Left cardiac atrium (tissue), 4 donors: Measurements from ENCODE around the gene MRPS15. TPM values are rescaled to one million over a fixed set of nuclear protein-coding genes. Genes with fewer than 3 reads are reported as not detected.

Source experiments
- ATAC-seq, 2 donors: fragments of 200-7000 bp; cut with Tn5 transposase; one replicate each; pipeline ENCODE4 v1.9.1; 2020; ENCODE audit warnings: mild to moderate bottlenecking in 2 of 2, moderate library complexity in 2 of 2
- DNase-seq: peaks from one replicate; pipeline ENCODE4 v3.0.0-alpha.2; 2020
- intact Hi-C, 2 donors: fragments of 100-400 bp; cut with DNase I; formaldehyde crosslinking; loops; one replicate each; pipeline versions ENCODE4 v1.14.1 to v1.15.1; 2022 to 2023
- total RNA-seq, 2 donors: library from RNA; stranded (reverse); fragmentation: NEBNext Ultra II Directional; extraction: Animal tissue kit (Norgen Biotek cat#: 25700); gene quantifications; one replicate each; pipeline ENCODE4 v1.2.1, GENCODE V29; 2021
- donor health status: DM: no; HTN: yes; CAD: no.
- donor health status: DM: no; HTN: yes; CAD: no; lungs with severe emphysema.
- donor health status: DM: yes; HTN: yes; CAD: no.
- donor health status: Dilated cardiomyopathy.

MRPS15 gene
- total RNA-seq, 2 donors from 2014 or later: 88.0 to 88.4 TPM

- intact Hi-C loops: no loop called here
- ATAC-seq: no peak
Observed at GRCh38 chr1:36440044-36440443, 24.1 kb downstream of the MRPS15 start.

GRCh38 chr1:36438715-36439114 is 25.5 kb downstream of the MRPS15 start:
- ATAC-seq: no peak
- intact Hi-C loops: no loop called here
- DNase-seq: no peak

More at GRCh38 chr1:36440044-36440443, 24.1 kb downstream of the MRPS15 start:
- DNase-seq: no peak

GRCh38 chr1:36436821-36437220 is 27.4 kb downstream of the MRPS15 start:
- intact Hi-C loops: no loop called here
- DNase-seq: no peak
- ATAC-seq: no peak

- intact Hi-C loops: no loop called here
- DNase-seq (no peak), ATAC-seq (no peak)
Observed at GRCh38 chr1:36433102-36433501, 31.1 kb downstream of the MRPS15 start.

GRCh38 chr1:36432616-36433015 is 31.6 kb downstream of the MRPS15 start:
- no peak for DNase-seq
- ATAC-seq: no peak
- intact Hi-C loops: no loop called here

- ATAC-seq: no peak
- DNase-seq: no peak
- intact Hi-C loops: loop anchor here in 1 of 2 donors (10.0 kb wide), 1 partner anchor 331 kb away; no protein-coding TSS in a partner anchor
Observed at GRCh38 chr1:36425791-36426190, 38.4 kb downstream of the MRPS15 start.

- intact Hi-C loops: loop anchor here (2.0 to 10.0 kb wide), 5 partner anchors 81 to 327 kb away; partner anchors contain the start of gene TRAPPC3 (in 1 of the 2)
- no peak for ATAC-seq
- DNase-seq: no peak
Observed at GRCh38 chr1:36421649-36422048, 42.5 kb downstream of the MRPS15 start.

- DNase-seq: peak; percentile 87
- intact Hi-C loops: loop anchor here (2.0 to 10.0 kb wide), 5 partner anchors 80 to 326 kb away; partner anchors contain the start of gene TRAPPC3 (in 1 of the 2)
Observed at GRCh38 chr1:36420836-36421317, 43.3 kb downstream of the MRPS15 start.

GRCh38 chr1:36420409-36420808 is 43.8 kb downstream of the MRPS15 start:
- peak; percentile 40 to 65 for ATAC-seq
- peak; percentile 44 for DNase-seq
- intact Hi-C loops: loop anchor here (2.0 to 10.0 kb wide), 5 partner anchors 80 to 326 kb away; partner anchors contain the start of gene TRAPPC3 (in 1 of the 2)

More at GRCh38 chr1:36420836-36421317, 43.3 kb downstream of the MRPS15 start:
- ATAC-seq: peak; percentile 92 to 93

GRCh38 chr1:36419569-36419968 is 44.6 kb downstream of the MRPS15 start:
- DNase-seq (no peak), ATAC-seq (peak; percentile 6 to 38)
- intact Hi-C loops: loop anchor here in 1 of 2 donors (10.0 kb wide), 1 partner anchor 75 kb away; no protein-coding TSS in a partner anchor

- intact Hi-C loops: loop anchor here in 1 of 2 donors (10.0 kb wide), 1 partner anchor 74 kb away; no protein-coding TSS in a partner anchor
- DNase-seq (no peak), ATAC-seq (peak; percentile 38 to 54)
Observed at GRCh38 chr1:36419140-36419539, 45.0 kb downstream of the MRPS15 start.

- DNase-seq: no peak
- intact Hi-C loops: loop anchor here in 1 of 2 donors (10.0 kb wide), 1 partner anchor 73 kb away; no protein-coding TSS in a partner anchor
- no peak for ATAC-seq
Observed at GRCh38 chr1:36417931-36418330, 46.3 kb downstream of the MRPS15 start.

GRCh38 chr1:36415661-36416326 is 48.4 kb downstream of the MRPS15 start:
- no peak for ATAC-seq
- intact Hi-C loops: loop anchor here in 1 of 2 donors (10.0 kb wide), 1 partner anchor 71 kb away; no protein-coding TSS in a partner anchor

GRCh38 chr1:36414384-36414783 is 49.8 kb downstream of the MRPS15 start:
- no peak for DNase-seq
- intact Hi-C loops: loop anchor here in 1 of 2 donors (10.0 kb wide), 1 partner anchor 70 kb away; no protein-coding TSS in a partner anchor
- ATAC-seq: no peak

More at GRCh38 chr1:36415661-36416326, 48.4 kb downstream of the MRPS15 start:
- no peak for DNase-seq

GRCh38 chr1:36411674-36412648 is 52.2 kb downstream of the MRPS15 start:
- intact Hi-C loops: loop anchor here in 1 of 2 donors (10.0 kb wide), 1 partner anchor 67 kb away; no protein-coding TSS in a partner anchor
- DNase-seq (no peak), ATAC-seq (peak; percentile 38 to 53)

GRCh38 chr1:36408479-36408878 is 55.7 kb downstream of the MRPS15 start:
- ATAC-seq (no peak), DNase-seq (no peak)
- intact Hi-C loops: no loop called here

GRCh38 chr1:36406440-36406839 is 57.7 kb downstream of the MRPS15 start:
- intact Hi-C loops: no loop called here
- ATAC-seq (no peak), DNase-seq (no peak)
